Astrocyte (in vitro differentiated cells and primary cell): Measurements from ENCODE around the gene LIPC.

Experiments
- CTCF ChIP-seq: IDR thresholded peaks from 2 replicates; pipeline ENCODE4 v1.5.1; 2011; ENCODE audit warnings: low read depth, mild to moderate bottlenecking, inconsistent platforms, low read length, moderate library complexity; ENCODE audit not compliant: insufficient read depth
- EZH2 ChIP-seq: IDR thresholded peaks from 2 replicates; pipeline ENCODE4 v1.6.1; 2012; ENCODE audit warnings: mild to moderate bottlenecking, low read length, inconsistent platforms; ENCODE audit not compliant: insufficient read depth

GRCh38 chr15:58519516-58519915 is 87.7 kb downstream of the LIPC start:
- TF ChIP-seq CTCF: no peak
- TF ChIP-seq EZH2: no peak
